Osteocyte (in vitro differentiated cells): ENCODE data around the gene SLC23A3. TPM values are rescaled to one million over a fixed set of nuclear protein-coding genes. Genes with fewer than 3 reads are reported as not detected.

Source experiments
- DNase-seq: peaks from one replicate; pipeline ENCODE4 v3.0.0; 2021; ENCODE audit warnings: mixed read lengths; ENCODE audit not compliant: unreplicated experiment; ENCODE audit errors: extremely low spot score
- H3K27ac Mint-ChIP-seq: one replicate; pipeline ENCODE4 v1.8.0; 2021; ENCODE audit warnings: mild to moderate bottlenecking, mixed read lengths; ENCODE audit not compliant: unreplicated experiment
- H3K27me3 Mint-ChIP-seq: one replicate; pipeline ENCODE4 v1.8.0; 2021; ENCODE audit warnings: mixed read lengths; ENCODE audit not compliant: unreplicated experiment
- H3K36me3 Mint-ChIP-seq: one replicate; pipeline ENCODE4 v1.8.0; 2021; ENCODE audit warnings: mixed read lengths; ENCODE audit not compliant: unreplicated experiment
- H3K4me1 Mint-ChIP-seq: one replicate; pipeline ENCODE4 v1.8.0; 2021; ENCODE audit warnings: mixed read lengths; ENCODE audit not compliant: unreplicated experiment
- H3K4me3 Mint-ChIP-seq: one replicate; pipeline ENCODE4 v1.8.0; 2021; ENCODE audit warnings: mild to moderate bottlenecking, moderate library complexity, mixed read lengths; ENCODE audit not compliant: unreplicated experiment
- H3K9me3 Mint-ChIP-seq: one replicate; pipeline ENCODE4 v1.8.0; 2021; ENCODE audit warnings: mixed read lengths; ENCODE audit not compliant: unreplicated experiment
- CTCF ChIP-seq: fragments of 200-600 bp; sonication (generic); IDR thresholded peaks from 2 replicates; pipeline ENCODE4 v1.5.0; 2021; ENCODE audit warnings: antibody characterized with exemption, mild to moderate bottlenecking, moderate library complexity
- total RNA-seq: library from RNA; stranded (reverse); gene quantifications from 2 replicates; pipeline ENCODE4 v1.2.1, GENCODE V29; 2021

SLC23A3 gene
- total RNA-seq, 1 donor from 2014 or later = 5.2 TPM

DNA sequence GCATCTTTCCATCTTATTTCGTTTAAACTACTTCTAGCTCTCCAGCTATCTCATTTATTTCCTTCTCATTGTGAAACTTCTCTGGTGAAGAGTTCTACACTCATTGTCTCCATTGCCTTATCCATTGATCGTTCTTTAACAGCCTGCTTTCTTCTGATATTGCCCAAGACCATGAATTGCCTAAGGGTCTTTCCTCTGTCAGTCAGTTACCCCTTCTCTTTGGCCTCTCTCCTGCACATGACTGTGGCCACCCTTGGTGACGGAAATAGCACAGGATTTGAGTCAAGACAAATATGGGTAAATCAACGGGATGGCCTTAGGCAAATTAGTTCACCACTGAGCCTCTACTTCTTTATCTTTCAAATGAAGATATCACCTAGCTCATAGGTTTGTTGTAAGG lies 35.9 kb downstream of the SLC23A3 start:
- Mint-ChIP-seq H3K27ac (no peak overlapping the region), H3K4me3 (no peak overlapping the region), H3K9me3 (no peaks in the 10 kb centered on the region), H3K36me3 (peaks cover 17% of the 10 kb centered on the region), H3K4me1 (peaks cover 5% of the 10 kb centered on the region), H3K27me3 (no peaks in the 10 kb centered on the region)
- DNase-seq = no peak
- no peak for TF ChIP-seq CTCF

DNA sequence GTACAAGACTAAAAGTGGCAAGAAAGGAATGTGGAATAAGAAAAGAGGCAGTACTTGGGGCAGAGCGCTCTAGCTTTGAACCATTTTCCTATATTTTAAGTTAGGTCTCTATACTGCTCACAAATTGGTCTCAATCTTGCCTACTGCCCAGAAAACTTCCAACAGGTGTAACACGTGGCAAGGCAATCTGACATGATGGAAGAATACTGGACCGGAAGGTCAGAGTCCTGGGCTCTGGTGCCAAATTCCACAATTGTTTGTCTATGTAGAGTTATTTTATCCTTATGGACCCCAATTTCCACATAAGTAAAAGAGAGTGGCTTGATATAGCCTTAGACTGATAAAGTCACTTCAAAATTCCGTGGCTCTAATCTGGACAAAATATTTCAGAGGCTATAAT lies 38.1 kb downstream of the SLC23A3 start:
- Mint-ChIP-seq H3K27me3 (no peaks in the 10 kb centered on the region), H3K27ac (no peak overlapping the region), H3K4me3 (no peak overlapping the region), H3K36me3 (peaks cover 15% of the 10 kb centered on the region), H3K4me1 (peaks cover 2% of the 10 kb centered on the region), H3K9me3 (no peaks in the 10 kb centered on the region)
- no peak for DNase-seq
- TF ChIP-seq CTCF = no peak

GRCh38 chr2:219131327-219131726 lies 38.5 kb downstream of the SLC23A3 start:
- H3K9me3 Mint-ChIP-seq = no peaks in the 10 kb centered on the region
- no peak for TF ChIP-seq CTCF
- no peak for DNase-seq
- H3K4me3 Mint-ChIP-seq = no peak overlapping the region
- peaks cover 6% of the 10 kb centered on the region for H3K4me1 Mint-ChIP-seq
- H3K27ac Mint-ChIP-seq = no peak overlapping the region
- peaks cover 15% of the 10 kb centered on the region for H3K36me3 Mint-ChIP-seq
- no peaks in the 10 kb centered on the region for H3K27me3 Mint-ChIP-seq

DNA sequence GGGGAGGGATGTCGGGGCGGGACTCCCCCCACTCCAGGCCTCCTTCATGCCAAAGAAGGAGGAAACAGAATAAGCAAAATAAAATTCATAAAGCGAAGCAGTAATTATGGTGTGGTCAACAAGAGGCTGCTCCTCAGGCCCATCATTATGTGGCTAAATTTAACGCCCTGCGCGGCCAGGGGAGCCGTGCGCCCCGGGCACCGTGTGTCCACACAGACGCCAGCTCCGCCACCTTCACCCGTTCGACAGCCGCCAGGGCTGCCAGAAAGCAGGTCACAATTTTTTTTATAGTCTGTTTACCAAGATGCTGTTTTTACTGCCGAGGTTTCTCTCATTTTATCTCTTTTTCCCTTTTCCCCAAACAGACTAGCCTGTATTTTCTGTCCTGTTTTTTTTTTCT lies 40.2 kb downstream of the SLC23A3 start:
- Mint-ChIP-seq H3K36me3 (peaks cover 15% of the 10 kb centered on the region), H3K4me3 (no peak overlapping the region), H3K27ac (no peak overlapping the region), H3K27me3 (no peaks in the 10 kb centered on the region), H3K9me3 (no peaks in the 10 kb centered on the region), H3K4me1 (peaks cover 12% of the 10 kb centered on the region)
- no peak for DNase-seq
- TF ChIP-seq CTCF = no peak

DNA sequence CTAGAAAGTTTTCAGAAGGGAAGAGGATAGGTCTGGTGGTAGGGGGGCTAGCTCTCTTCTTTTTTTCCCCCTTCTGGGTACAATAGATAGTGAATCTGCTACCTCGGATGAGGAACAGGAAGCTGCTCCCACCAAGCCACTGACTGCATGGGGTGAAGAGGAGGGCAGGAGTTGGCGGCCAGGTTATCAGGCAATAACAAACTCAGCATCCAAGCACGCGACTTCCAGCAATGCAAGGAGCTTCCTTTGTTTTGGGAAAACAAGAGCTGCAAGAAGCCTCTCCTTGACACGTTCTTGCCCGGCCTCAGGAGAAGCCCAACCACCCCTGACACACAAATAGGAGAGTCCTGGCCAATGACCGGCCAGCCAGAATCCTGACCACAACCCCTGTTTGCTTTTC lies 41.4 kb downstream of the SLC23A3 start:
- H3K36me3 Mint-ChIP-seq = peaks cover 14% of the 10 kb centered on the region
- no peak for TF ChIP-seq CTCF
- H3K4me3 Mint-ChIP-seq = no peak overlapping the region

More for the DNA sequence above, 41.4 kb downstream of the SLC23A3 start:
- Mint-ChIP-seq H3K27me3 (no peaks in the 10 kb centered on the region), H3K4me1 (peaks cover 16% of the 10 kb centered on the region), H3K27ac (no peak overlapping the region), H3K9me3 (no peaks in the 10 kb centered on the region)
- DNase-seq = no peak
